Fibroblast of mammary gland (primary cell): ENCODE results near the gene RAB3GAP2.
"Not testable (repeated sequence)": the region's sequence is repeated elsewhere in the genome, so short reads cannot be mapped to it uniquely, and the experiment has no call there.

Experiments used
- DNase-seq: peaks from one replicate; pipeline ENCODE4 v3.0.0-alpha.2; 2010; ENCODE audit warnings: low read depth
- H3K4me3 ChIP-seq: 2 replicates; pipeline ENCODE4 v1.5.1; 2011; ENCODE audit warnings: low read depth, mild to moderate bottlenecking, low read length, moderate library complexity; ENCODE audit not compliant: control insufficient read depth
- CTCF ChIP-seq: conservative IDR thresholded peaks from 2 replicates; pipeline ENCODE4 v1.5.1; 2011; ENCODE audit warnings: low read depth, low read length, inconsistent platforms; ENCODE audit not compliant: control insufficient read depth, insufficient read depth

Gene RAB3GAP2

GRCh38 chr1:220164517-220164916 is 107.7 kb downstream of the RAB3GAP2 start:
- DNase-seq, result no peak
- no peak for TF ChIP-seq CTCF
- no peak overlapping the region for H3K4me3 ChIP-seq

GRCh38 chr1:220164116-220164515 is 108.1 kb downstream of the RAB3GAP2 start:
- no peak for TF ChIP-seq CTCF
- no peak for DNase-seq
- no peak overlapping the region for H3K4me3 ChIP-seq

GRCh38 chr1:220160027-220160426 is 112.2 kb downstream of the RAB3GAP2 start:
- no peak for DNase-seq
- H3K4me3 ChIP-seq, result no peak overlapping the region
- TF ChIP-seq CTCF, result no peak

- no peak for TF ChIP-seq CTCF
- no peak for DNase-seq
- no peak overlapping the region for H3K4me3 ChIP-seq
Measured at GRCh38 chr1:220159041-220159440, 113.2 kb downstream of the RAB3GAP2 start.

- not testable (repeated sequence) for H3K4me3 ChIP-seq, DNase-seq
Measured at GRCh38 chr1:220158530-220158929, 113.7 kb downstream of the RAB3GAP2 start.

GRCh38 chr1:220157738-220158137 is 114.5 kb downstream of the RAB3GAP2 start:
- no peak for TF ChIP-seq CTCF
- peak; percentile 4 for DNase-seq
- no peak overlapping the region for H3K4me3 ChIP-seq

GRCh38 chr1:220156620-220157146 is 115.6 kb downstream of the RAB3GAP2 start:
- DNase-seq, result no peak
- TF ChIP-seq CTCF, result no peak
- H3K4me3 ChIP-seq, result no peak overlapping the region
